ENCODE measurements around the gene GLB1L. TPM values are rescaled to one million over a fixed set of nuclear protein-coding genes. Genes with fewer than 3 reads are reported as not detected.

Gene GLB1L
- total RNA-seq, 1 donor from 2014 or later, result 1.8 TPM

GRCh38 chr2:219219784-219220532 lies 25.3 kb downstream of the GLB1L start:
- H3K27ac ChIP-seq, result peak overlapping the region; percentile 92 to 95
- no peaks in the 10 kb centered on the region for H3K27me3 ChIP-seq
- peaks cover 12 to 31% of the 10 kb centered on the region in 2 donors for H3K4me1 ChIP-seq
- H3K4me3 ChIP-seq, result no peak overlapping the region
- intact Hi-C loops (cut with DNase I), result loop anchor here (1.0 to 10.0 kb wide), 3 partner anchors 9 to 465 kb away; partner anchors contain the start of genes ANKZF1, ATG9A and DNAJB2
- H3K36me3 ChIP-seq, result peaks cover 61 to 65% of the 10 kb centered on the region in 2 donors
- DNase-seq (ENCODE audit: low spot score in 2 of 2), result no peak
- TF ChIP-seq CTCF (IDR thresholded peaks at IDR 0.05), result no peak
- H3K9me3 ChIP-seq, result no peaks in the 10 kb centered on the region

DNA sequence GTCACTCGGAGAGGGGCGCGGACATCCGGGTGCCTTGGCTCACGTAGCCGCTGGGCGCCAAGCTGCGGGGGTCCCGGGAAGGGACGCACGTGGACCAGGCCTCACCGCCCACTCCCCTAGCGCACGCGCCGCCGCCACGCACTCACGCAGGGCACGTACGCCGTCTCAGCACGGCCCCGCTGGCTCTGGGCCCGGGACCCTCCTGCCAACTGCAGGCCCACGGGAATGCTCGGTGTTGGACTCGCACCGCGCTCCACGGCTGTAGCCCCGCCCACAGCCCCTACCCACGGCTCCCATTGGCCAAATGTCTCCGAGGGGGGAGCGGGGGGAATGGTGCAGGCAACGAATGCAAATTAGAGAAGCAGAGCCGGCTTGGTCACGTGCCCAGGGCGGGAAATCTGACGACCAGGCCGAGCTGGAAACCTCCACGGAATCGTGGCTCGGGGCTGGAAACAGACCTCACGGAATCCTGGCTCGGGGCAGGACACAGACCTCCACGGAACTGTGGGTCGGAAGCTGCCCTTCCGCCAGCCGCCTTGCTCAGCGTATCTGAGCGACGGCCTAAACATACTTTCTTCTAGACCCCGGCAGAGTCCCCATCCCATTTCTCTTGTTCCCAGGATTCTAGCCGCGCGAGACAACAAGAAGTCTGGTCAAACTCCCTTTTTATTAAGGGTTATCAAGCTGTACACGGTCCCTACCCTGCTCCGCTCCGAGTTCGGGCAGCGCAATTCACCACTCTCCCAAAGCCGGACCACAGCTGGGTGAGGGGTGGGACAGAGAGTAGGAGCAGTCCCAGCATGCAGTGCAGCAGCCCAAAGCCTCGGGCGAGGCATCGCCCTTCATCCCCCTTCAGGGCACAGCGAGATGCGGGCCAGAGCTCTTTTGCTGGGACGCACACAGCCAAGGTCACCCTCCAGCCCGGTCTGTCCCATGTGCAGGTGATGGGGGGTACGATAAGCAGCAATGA lies 26.2 kb downstream of the GLB1L start, which contains the start of gene ABCB6:
ABCB6 (minus strand) TSS at position 227 of the 970 bp plus-strand sequence. CDS start 285 bp downstream, outside the sequence.
- Histone ChIP-seq H3K27ac (peak within 1 kb of the TSS; percentile 92 to 95), H3K27me3 (no peaks in the 10 kb centered on the region), H3K36me3 (peaks cover 60 to 61% of the 10 kb centered on the region in 2 donors), H3K4me1 (peaks cover 12 to 31% of the 10 kb centered on the region in 2 donors), H3K9me3 (no peaks in the 10 kb centered on the region), H3K4me3 (peak within 1 kb of the TSS; percentile 64 to 68)
- intact Hi-C loops (cut with DNase I), result loop anchor here (1.0 to 10.0 kb wide), 6 partner anchors 10 to 466 kb away; partner anchors contain the start of genes ANKZF1, ATG9A, DNAJB2 and DNPEP
- DNase-seq (ENCODE audit: low spot score in 2 of 2), result peak; percentile 93 to 99
- TF ChIP-seq CTCF (IDR thresholded peaks at IDR 0.05), result no peak

DNA sequence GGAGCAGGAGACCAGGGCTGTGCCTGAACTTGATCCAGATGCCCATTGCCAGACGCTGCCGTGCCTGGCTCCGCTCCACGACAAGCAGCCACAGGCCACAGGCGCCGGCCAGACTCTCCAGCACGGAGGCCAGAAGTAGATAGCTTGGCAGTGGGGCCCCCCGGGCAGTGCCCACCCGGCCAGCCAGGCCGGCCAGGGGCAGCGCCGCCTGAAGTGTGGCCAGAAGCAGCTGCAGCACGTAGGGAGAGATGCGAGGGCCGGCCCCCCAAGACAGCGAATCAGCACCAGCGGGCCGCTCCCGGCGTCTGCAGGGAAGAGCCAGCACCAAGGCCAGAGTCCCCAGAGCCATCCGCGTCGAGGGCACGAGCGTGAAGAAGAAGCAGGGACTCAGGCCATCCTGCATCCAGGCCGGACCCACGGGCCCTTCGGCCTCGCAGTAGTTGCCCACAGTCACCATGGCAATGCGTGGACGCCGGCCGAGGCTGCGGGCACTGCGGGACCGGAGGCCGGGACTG lies 27.0 kb downstream of the GLB1L start:
- H3K27me3 ChIP-seq, result no peaks in the 10 kb centered on the region
- peaks cover 52 to 61% of the 10 kb centered on the region in 2 donors for H3K36me3 ChIP-seq
- H3K9me3 ChIP-seq, result no peaks in the 10 kb centered on the region
- H3K27ac ChIP-seq, result peak overlapping the region; percentile 92 to 95
- H3K4me1 ChIP-seq, result peaks cover 12 to 31% of the 10 kb centered on the region in 2 donors
- no peak for TF ChIP-seq CTCF (IDR thresholded peaks at IDR 0.05)
- H3K4me3 ChIP-seq, result peak overlapping the region; percentile 64 to 68
- peak; percentile 40 to 87 for DNase-seq (ENCODE audit: low spot score in 2 of 2)
- intact Hi-C loops (cut with DNase I), result loop anchor here (1.0 to 10.0 kb wide), 5 partner anchors 11 to 467 kb away; partner anchors contain the start of genes DNAJB2, DNPEP and RETREG2

- intact Hi-C loops (cut with DNase I), result loop anchor here (10.0 kb wide), 1 partner anchor 468 kb away; no protein-coding TSS in a partner anchor
- TF ChIP-seq CTCF (IDR thresholded peaks at IDR 0.05), result no peak
- Histone ChIP-seq H3K4me3 (no peak overlapping the region), H3K27me3 (no peaks in the 10 kb centered on the region), H3K9me3 (no peaks in the 10 kb centered on the region), H3K27ac (peak overlapping the region; percentile 44 to 92), H3K36me3 (peaks cover 44 to 59% of the 10 kb centered on the region in 2 donors), H3K4me1 (peaks cover 12 to 31% of the 10 kb centered on the region in 2 donors)
- DNase-seq (ENCODE audit: low spot score in 2 of 2), result no peak
These were observed 28.7 kb downstream of the GLB1L start for GRCh38 chr2:219216535-219216915.
